HCT116 (cell line): ENCODE measurements around the gene IL3.

ENCODE experiments used
- CTCF ChIP-seq, 3 experiments: fragments of 200-600 bp in 1 of 3; sonication (generic) in 1 of 3; IDR thresholded peaks in 2 of 3; conservative IDR thresholded peaks in 1 of 3; 2 replicates each; pipeline ENCODE4 v1.5.1; 2012 to 2017; ENCODE audit warnings: low read depth in 2 of 3, low read length in 2 of 3, antibody characterized with exemption in 1 of 3, borderline replicate concordance in 1 of 3, control low read depth in 1 of 3, mild to moderate bottlenecking in 1 of 3, mixed read lengths in 1 of 3, mixed run types in 1 of 3, moderate library complexity in 1 of 3; ENCODE audit not compliant: insufficient read depth in 1 of 3
- JUND ChIP-seq: IDR thresholded peaks from 2 replicates; pipeline ENCODE4 v1.6.1; 2012

GRCh38 chr5:132072070-132072469 lies 11.6 kb downstream of the IL3 start:
- TF ChIP-seq CTCF (IDR thresholded peaks at IDR 0.05 in 2 of 3, conservative IDR thresholded peaks at IDR 0.05 in 1 of 3; ENCODE audit: borderline replicate concordance in 1 of 3, insufficient read depth in 1 of 3, low read depth in 2 of 3, low read length in 2 of 3) (peak in 1 of 3 experiments; percentile 12; a peak in 1 of 6 replicates), JUND (no peak)
